C4-2B (cell line): ENCODE results near the gene ACSM3.

Experiments used
- CTCF ChIP-seq: fragments of 450-650 bp; conservative IDR thresholded peaks from 2 replicates; pipeline ENCODE4 v1.5.1; 2017; ENCODE audit warnings: mild to moderate bottlenecking
- ZFX ChIP-seq: fragments of 450-650 bp; IDR thresholded peaks from 2 replicates; pipeline ENCODE4 v1.6.1; 2017

GRCh38 chr16:20846030-20846429, 82.2 kb downstream of the ACSM3 start:
- TF ChIP-seq CTCF = no peak
- no peak for TF ChIP-seq ZFX
